ENCODE measurements around the gene CCDC18.

DNA sequence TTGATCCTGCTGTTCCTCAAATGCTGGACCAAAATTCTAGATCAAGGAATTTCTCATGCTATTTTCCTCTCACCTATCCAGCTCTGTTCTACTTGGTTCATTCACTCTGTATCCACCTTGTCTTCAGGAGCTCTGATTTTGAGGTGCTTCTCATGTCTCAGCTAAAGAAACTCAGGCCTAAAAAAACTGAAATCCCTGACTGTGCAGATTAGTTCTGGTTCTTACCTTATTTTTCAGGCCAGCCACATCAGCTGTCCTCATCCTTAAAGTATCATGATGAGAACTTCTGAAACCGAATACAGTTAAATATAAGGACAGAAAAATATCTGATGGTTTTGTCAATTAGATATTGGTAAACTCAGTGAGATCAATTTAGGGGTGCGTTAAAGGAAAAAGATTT lies 137.4 kb downstream of the CCDC18 start:
- TF ChIP-seq, protein P1, sequence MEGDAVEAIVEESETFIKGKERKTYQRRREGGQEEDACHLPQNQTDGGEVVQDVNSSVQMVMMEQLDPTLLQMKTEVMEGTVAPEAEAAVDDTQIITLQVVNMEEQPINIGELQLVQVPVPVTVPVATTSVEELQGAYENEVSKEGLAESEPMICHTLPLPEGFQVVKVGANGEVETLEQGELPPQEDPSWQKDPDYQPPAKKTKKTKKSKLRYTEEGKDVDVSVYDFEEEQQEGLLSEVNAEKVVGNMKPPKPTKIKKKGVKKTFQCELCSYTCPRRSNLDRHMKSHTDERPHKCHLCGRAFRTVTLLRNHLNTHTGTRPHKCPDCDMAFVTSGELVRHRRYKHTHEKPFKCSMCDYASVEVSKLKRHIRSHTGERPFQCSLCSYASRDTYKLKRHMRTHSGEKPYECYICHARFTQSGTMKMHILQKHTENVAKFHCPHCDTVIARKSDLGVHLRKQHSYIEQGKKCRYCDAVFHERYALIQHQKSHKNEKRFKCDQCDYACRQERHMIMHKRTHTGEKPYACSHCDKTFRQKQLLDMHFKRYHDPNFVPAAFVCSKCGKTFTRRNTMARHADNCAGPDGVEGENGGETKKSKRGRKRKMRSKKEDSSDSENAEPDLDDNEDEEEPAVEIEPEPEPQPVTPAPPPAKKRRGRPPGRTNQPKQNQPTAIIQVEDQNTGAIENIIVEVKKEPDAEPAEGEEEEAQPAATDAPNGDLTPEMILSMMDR (conservative IDR thresholded peaks at IDR 0.05; ENCODE audit: low read length), result no peak
- TF ChIP-seq EZH2phosphoT487 (IDR thresholded peaks at IDR 0.05; ENCODE audit: borderline replicate concordance), result no peak
